Stimulated activated CD8-positive, alpha-beta memory T cell treated with anti-CD3 and anti-CD28 coated beads, Interleukin-7, amount 100 ng/mL, for 48 hours (primary cell): ENCODE results near the gene GPX4.
A peak's percentile ranks its signal among the peaks of the same experiment; 100 is the strongest.

ENCODE experiments used
- DNase-seq, 2 donors: peaks; one replicate each; pipeline ENCODE4 v3.0.0-alpha.2; 2020; ENCODE audit warnings: low read depth in 1 of 2; ENCODE audit errors: extremely low read depth in 1 of 2

GPX4 gene

DNA sequence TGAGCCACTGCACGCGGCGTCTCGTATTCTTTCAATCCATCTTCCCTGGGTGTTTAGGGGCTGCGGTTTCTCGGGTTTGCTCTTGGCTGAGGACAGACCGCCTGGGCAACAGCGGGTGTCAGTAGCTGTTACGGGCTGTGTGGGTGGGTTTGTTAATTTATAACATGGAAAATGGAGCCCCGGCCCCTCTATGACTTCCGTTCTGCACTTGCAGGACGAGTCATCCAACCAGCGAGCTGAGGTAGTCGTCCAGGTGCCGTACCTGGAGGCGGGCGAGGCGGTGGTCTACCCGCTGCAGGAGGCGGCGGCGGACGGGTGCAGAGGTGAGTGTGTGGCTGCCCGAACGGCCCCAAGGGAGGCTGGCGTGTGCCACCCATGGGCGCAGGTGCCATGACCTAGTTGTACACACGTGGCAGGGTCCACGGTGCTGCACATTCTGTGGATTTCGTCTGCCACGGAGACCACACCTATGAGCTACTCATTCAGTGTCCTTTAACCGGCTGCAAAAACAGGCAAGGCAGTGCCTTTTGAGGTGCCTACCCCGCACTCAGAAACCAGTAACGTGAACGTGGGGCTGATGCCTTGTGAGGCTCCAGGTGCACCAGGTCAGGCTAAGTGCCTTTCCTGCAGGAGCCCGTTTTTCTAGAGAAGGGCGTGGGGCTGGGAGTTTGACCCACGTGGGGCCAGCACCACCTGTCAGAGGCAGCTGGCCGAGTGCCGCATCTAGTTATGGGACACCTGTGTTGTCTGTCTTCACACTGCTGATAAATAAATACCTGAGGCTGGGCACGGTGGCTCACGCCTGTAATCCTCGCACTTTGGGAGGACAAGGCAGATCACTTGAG, 19.5 kb upstream of the GPX4 start:
- DNase-seq, result no peak

DNA sequence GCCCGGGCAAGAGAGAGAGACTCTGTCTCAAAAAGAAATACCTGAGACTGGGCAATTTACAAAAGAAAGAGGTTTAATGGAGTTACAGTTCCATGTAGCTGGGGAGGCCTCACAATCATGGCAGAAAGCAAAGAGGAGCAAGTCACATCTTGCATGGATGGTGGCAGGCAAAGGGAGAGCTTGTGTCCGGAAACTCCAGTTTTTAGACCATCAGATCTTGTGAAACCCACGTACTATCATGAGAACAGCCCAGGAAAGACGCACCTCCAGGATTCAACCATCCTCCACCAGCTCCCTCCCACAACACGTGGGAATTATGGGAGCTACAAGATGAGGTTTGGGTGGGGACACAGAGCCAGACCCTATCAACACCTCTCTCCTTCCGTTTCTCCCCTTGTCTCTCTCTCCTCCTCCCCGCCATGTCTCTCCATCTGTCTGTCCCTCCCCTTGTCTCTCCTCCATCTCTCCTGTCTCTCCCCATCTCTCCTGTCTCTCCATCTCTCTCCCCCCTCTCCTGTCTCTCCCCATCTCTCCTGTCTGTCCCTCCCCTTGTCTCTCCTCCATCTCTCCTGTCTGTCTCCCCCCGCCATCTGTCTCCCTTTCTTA, 18.6 kb upstream of the GPX4 start:
- DNase-seq, result no peak

DNA sequence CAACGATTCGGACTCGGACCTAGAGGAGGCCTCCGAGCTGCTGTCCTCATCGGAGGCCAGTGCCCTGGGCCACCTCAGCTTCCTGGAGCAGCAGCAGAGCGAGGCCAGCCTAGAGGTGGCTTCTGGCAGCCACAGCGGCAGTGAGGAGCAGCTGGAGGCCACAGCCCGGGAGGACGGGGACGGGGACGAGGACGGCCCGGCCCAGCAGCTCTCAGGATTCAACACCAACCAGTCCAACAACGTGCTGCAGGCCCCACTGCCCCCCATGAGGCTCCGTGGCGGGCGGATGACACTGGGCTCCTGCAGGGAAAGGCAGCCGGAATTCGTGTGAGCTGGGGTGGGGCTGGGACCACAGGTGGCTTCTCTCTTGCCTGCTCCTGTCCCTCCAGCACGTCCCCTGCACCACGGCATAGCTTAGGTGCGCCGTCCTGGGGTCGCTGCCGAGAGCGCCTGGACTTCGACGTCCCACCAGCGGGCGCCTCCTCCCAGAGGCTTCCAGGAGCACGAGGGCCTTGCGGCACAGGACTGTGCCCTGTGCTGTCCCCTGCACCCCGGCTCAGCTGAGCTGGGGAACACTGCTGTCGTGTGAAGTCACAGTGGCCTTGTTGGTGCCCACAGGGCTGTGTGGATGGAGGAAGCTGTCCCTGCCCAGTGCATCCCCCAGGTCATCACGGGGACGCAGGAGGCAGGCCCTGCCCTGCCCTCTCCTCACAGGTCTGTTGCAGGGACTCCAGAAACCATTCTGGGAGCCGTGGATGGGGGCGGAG, 17.9 kb upstream of the GPX4 start:
- DNase-seq, result no peak

DNA sequence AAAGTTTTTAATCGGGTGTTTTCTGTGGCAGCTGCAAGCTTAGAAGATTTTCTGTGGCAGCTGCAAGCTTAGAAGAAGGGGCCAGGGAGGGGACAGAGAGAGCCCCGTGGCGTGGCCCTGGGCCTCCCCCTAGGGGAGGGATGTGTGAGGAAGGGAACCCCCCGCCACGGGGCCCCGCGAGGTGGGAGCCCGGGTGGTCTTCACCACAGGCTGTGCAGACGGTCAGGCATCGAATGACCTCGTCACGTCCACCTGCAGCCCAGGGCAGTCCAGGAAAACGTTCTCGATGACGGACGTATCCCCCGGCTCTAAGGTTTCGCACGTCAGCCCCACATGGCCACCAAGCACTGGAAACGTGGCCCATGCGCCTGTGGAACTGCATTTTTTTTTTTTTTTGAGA, 17.2 kb upstream of the GPX4 start:
- DNase-seq, result no peak

DNA sequence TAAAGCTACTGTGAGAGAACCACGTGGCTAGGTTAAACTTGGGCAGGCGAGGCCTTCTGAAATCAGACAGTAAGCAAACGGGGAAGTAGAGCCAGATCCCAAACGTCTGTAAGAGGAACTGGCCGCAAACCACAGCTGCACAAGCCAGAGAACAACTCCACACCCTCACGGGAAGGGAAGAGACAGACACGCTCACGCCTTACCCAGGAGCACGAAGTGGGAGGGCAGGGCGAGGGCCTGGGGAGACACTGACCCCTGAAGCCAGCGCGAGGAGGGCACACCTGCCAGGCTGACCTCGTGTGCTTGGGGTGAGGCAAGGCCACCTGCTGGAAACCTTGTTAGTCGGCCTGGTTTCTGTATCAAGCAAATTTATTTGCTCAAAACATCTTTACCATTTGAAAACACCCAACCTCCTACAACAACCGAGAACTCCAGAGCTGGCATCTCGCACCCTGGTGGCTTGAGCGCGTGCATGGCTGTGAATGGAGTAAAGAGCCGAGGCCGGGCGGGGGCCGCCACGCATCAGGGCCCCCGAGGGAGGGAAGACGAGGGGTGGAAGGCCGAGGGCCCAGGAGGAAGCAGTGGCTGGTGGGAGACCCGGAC, 15.9 kb upstream of the GPX4 start:
- no peak for DNase-seq

DNA sequence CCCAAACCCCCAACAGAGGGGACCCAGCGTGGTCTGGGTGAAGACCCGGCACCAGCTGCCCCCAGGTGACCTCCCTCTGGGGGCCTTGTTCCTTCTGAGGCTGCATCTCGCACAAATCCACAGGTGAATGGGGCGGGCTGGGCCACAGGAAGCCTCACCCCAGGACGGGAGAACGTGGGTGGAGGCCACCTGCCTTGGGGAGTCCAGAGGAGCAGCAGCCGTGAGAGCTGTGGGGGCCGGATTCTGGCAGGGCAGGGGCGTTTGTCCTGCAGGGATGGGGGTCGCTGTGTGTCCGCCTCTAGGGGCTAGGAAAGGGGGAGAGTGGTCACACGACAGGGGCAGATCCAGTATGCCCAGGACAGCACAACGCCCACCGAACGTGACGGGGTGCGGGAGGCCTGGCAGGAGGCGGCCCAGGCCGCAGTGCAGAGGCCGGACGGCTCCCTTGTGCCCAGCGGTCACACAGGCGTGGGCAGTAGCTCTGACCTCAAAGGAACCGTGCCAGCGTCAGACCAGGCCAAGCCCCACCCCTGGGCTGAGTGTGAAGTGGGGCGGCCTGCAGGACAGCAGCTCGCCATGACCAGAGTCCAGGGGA, 15.3 kb upstream of the GPX4 start:
- no peak for DNase-seq

DNA sequence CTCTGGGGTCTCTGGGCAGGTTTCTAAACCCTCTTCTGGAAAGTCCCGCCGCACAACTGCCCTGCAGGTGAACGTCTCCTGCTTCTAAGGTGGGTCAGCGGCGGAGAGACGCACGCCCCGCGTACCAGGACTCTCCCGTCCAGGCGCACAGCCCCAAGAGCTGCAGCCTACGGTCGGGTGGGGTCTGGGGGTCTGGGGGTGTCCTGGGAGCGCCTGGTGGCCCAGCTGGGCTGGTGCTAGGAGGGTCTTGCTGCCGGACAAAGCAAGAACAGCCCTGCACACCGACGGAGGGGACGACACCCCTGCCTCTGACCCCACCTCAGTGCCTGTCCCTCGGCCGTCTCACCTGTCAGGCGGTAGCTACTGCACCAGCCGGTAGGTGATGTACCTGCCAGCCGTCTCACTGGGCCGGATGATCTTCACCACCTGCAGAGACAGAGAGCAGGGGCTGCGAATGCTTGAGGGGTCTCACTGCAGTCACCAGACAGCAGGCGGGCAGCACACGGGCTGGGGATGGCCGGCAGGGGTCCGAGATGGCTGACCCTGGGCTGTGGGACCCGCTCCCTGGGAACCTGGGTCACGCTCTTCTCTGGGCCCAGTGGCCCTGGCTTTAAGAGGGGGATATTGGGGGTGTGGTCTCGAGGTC, 14.5 kb upstream of the GPX4 start:
- DNase-seq, result no peak

DNA sequence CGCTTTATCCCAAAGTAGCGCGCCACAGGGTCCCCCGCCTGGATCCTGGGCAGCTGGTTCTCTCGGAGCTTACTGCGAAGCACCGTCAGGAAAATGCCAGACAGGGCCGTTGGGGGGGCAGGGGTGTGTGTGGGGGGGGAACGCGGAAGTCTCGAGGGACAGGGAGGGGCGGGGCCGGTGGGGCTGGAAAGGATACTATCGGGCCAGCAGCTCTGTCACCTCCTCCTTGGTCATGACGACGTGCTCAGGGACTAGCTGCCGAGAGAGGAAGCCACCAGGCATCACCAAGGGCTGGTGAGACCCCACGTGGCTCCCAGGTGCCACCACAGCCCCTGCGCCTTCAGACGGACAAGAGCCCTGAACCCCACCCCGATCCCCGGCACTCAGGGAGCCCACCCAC, 13.9 kb upstream of the GPX4 start:
- DNase-seq, result no peak

DNA sequence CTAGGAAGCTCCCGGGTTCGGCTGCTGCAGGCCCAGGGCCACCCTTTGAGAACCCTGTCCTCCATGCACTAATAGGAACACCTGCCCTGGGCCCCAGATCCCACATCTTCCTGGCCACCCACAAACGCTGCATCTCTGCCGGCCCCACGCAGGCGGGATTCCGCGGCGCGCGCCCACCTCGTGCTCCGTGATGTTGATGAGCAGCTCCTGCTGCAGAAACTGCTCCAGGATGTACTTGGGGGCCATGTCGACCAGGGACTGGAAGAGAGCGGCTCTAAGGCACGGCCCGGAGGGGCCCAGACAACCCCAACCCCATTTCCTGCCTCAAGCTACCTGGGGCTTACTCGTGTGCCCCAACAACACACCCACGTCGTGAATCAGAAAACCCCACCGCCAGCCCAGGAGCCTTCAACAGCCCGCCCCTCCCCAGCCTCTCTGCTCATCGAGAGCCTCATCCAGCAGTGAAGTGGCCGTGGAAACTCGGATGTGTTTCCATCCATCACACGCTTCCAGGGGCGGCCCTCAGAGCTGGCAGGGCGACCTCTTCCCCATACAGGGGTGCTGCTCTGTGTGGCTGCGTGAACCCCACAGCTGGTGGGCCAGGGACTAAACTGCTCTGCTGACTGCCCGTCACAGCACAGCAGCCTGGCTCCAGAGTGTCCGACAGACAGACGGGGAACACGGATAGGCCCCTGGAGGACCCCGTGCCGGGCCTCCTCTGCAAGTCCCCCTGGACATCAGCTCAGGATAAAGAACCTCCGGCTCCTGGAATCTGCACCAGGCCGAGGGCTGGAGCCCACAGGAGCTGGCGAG, 12.9 kb upstream of the GPX4 start:
- DNase-seq, result peak in 1 of 2 donors; percentile 70

DNA sequence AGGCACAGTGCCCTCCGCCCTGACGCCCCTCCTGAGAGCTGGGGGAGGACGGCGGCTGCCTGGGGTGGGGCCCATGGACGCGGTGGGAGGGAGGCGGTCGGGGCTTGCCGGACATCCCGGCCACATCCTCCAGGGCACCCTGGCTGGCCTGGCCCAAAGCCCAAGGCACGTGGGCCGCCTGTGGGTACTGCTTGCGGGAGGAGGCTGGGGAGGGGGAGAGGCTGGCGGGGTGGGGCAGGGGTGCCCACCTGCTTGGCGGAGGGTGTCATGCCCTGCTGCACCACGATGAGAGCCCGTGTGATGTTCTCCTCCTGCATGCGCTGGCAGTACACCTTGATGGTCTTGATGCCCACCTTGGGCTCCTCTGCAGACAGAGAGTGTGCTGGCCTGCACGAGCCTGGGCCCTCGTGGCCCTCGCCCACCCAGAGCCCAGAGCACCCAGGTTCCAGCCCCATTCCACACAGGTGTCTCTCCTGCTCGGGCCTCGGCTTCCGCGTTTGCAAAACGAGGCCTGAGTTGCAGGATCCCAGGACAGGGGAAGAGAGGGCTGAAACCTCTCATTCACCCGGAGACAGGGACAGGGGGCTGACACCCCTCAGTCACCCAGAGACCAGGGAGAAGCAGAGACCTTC, 12.1 kb upstream of the GPX4 start:
- DNase-seq, result no peak

DNA sequence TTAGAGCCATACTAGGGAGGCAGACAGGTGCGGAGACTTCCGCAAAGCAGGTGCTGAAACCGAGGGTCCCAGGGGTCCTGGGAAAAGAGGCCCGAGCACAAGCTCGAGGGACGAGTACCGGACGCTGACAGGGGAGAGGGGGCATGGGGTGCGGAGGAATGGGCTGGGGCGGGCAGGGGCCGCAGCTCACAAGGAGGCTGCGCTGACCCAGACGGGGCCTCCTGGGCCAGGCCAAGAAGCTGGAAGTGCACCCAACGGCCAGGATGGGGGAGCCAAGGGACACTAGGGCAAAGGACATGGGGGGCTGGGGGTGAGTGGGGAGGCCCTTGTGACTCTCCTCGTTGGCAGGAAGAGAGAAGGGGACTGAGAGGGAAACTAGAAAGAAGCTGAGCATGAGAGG, 10.5 kb upstream of the GPX4 start:
- no peak for DNase-seq

DNA sequence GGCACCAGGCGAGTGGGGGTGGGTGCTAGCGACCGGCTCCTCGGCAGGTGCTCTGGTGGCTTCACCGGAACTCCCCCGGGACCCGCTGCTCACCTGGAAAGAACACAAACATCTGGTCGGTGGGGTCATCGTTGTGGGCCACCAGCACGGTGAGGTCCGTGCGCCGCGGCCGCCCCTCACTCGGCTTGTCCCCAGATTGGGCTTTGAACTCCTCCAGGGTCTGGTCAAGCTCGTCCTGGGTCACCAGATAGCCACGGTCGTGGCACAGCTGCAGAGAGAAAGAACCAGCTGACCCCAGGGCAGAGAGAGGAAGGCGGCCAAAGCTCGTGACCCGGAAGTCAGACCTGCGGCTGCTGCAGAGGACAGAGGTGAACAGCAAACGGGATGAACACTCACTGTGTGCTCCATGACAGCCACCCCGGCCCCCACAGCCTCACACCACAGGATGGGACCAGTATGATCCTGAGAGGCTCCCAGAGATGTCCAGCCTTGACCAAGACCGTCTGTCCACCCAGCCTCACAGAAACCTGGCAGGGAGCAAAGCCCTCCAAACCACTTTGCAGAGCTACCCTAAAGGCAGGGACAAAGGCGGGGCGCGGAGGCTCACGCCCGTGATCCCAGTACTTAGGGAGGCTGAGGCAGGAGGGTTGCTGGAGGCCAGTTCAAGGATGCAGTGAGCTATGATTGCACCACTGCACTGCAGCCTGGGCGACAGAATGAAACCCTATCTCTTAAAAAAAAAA, 9.8 kb upstream of the GPX4 start:
- no peak for DNase-seq

DNA sequence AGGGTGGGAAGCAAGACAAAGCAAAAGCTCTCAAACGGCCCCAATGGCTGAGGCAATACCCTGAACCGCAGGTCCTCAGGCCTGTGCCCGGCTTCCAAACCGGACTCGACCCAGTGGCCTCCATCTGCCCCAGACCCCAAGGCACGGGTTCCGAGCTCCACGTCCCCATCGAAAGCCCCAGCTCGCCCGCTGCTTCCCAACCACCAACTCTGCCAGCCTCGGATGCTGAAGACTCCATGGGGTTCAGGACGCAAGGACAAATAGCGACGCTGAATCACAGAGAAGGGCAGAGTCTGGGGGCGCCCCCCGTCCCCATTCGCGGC, 9.2 kb upstream of the GPX4 start:
- DNase-seq, result no peak

DNA sequence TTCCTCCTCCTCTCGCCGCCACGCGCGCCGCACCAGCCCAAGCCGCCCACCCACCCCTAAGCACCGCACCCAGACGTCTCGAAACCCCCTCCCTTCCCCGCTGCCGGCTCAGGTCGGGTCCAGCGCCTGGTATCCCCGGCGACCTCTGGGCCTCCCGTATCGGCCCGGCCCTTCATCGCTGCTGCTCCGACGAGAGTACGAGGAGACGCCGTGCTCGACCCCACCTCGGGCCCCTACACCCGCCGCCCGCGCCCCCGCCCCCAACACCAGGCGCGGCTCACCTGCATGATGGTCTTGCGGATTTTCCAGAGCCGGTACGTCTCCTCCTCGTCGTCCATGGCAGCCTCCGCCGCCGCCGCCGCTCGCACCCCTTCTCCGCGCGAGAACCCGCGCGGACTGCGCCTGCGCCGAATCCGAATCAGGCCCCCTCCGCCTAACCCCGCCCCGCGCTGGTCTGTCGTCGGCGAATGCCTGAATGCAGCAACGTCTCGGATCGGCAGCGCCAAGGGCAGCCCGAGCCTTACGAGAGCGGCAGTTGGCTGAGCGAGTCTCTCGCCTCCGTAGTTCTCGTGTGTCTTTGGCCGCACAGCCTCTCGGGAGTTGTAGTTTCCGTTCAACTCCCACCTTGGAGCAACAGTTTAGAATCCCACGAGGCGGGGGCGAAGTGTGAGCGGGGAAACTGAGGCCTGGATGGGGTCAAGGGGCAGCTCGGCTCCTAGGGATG, 8.7 kb upstream of the GPX4 start, which contains the start of gene POLR2E:
Gene POLR2E (minus strand): TSS at position 398 of the 724 bp plus-strand sequence. CDS start 60 bp downstream, at position 338.
- DNase-seq, result peak; percentile 94

DNA sequence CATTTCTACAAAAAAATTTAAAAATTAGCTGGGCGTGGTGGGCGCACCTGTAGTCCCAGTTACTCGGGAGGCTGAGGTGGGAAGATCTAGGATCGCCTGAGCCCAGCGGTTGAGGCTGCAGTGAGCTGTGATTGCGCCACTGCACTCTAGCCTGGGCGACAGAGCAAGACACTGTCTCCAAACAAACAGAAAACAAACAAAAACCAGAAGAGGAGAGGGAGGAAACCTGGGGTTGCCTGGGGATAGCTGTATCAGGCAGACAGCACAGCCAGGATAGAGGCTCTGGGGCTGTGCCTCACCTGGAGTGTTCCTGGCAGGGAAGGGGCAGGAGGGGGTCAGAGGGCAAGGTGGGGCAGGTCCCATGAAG, 6.0 kb upstream of the GPX4 start:
- no peak for DNase-seq

DNA sequence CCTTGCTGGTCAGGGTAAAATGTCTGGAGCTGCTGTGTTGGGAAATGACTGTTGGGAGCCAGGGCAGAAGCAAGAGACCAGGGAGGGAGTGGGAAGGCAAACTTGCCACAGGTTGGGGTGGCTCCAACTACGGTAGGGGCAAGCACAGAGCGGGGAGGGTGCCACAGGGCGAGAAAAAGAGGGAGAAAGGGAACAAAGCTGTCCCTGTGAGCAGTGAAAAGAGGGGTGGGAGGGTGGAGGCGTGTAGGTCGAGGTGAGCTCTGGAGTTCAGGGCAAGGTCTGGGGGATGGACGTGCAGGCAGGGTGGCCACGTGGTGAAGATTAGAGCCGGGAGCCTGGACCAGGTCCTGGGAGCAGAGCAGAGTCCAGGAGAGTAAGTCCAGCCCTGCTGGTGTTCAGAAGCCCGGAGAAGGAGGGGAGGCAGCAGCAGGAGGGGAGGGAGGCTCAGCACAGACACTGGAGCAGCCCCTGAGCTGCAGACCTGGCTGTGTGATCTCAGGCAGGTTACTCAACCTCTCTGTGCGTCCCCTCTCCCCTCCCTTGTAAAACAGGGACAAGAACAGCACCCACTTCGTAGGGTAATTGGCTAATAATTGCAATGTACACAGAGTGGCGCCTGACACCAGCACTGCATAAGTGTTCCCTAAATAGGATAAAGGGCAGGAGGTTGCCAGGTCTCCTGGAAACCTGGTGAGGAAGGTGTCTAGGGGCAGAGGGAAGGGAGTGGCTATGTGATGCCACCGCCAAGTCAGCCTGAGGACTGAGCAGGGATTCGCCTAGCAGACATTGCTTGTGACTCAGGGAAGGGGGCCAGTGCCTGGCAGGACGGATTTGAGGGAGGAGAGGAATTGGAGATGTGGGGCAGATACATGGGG, 5.4 kb upstream of the GPX4 start:
- no peak for DNase-seq

DNA sequence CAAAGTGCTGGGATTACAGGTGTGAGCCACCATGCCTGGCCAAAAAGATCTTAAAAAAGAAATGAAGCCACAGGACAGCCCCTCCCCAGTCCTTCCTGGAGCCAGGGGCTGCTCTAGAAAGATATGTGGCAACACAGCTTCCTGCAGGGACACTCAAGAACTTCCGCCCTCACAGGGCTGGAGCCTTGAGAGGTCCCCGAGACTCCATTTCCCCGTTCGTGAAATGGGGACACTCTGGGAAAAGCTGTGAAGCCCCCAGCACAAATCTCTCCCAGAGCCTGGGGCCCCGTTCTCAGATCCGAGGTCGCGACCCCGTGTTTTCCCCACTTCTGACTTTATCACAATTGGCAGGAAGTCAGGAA, 2.5 kb upstream of the GPX4 start:
- no peak for DNase-seq
